Tibial nerve (tissue), 3 donors: ENCODE measurements around the gene OR7A5.
"Not testable (repeated sequence)": the region's sequence is repeated elsewhere in the genome, so short reads cannot be mapped to it uniquely, and the experiment has no call there.

Experiments used
- POLR2A ChIP-seq, 2 donors: fragments of 450-650 bp; IDR thresholded peaks; one replicate each; pipeline ENCODE4 v1.6.1; 2017; ENCODE audit warnings: antibody characterized with exemption in 2 of 2, mild to moderate bottlenecking in 2 of 2, moderate library complexity in 2 of 2
- TF ChIP-seq, protein P1 (sequence below), 5 experiments: fragments of 200-600 bp in 3 of 5; fragments of 450-650 bp in 2 of 5; sonication (generic) in 3 of 5; IDR thresholded peaks; one replicate each; pipeline ENCODE4 v1.5.1; 2016 to 2019; ENCODE audit warnings: antibody characterized with exemption in 5 of 5, mild to moderate bottlenecking in 3 of 5, moderate library complexity in 2 of 5

DNA sequence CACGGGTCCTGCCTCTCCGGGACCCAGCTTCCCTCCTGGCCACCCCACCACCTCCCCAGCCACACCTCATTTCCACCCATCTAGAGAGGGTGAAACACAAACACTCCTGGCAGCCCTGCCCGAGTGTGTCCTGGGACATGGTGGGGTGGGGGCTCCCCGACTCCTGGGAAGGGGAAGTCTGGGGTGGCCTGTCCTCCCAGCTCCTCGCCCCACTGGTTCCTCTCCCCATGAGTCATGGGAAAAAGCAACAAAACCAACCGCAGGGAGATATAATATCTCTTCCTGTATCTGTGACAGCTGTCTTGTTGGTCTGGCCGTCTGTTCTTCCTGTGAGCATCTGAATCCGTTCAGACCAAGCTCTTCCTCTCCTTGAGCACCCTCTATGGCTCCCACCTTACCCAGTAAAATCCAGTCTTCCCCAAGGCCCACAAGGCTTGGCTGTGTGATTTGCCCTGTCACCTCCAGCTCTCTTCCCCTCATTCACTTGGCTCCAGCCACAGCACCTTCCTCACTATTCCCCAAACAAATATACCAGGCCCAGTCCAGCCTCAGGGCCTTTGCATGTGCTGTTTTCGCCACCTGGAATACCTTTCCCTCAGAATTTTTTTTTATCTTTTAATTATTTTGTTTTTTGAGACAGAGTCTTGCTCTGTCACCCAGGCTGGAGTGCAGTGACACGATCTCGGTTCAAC lies 49.7 kb downstream of the OR7A5 start:
- TF ChIP-seq, protein P1, sequence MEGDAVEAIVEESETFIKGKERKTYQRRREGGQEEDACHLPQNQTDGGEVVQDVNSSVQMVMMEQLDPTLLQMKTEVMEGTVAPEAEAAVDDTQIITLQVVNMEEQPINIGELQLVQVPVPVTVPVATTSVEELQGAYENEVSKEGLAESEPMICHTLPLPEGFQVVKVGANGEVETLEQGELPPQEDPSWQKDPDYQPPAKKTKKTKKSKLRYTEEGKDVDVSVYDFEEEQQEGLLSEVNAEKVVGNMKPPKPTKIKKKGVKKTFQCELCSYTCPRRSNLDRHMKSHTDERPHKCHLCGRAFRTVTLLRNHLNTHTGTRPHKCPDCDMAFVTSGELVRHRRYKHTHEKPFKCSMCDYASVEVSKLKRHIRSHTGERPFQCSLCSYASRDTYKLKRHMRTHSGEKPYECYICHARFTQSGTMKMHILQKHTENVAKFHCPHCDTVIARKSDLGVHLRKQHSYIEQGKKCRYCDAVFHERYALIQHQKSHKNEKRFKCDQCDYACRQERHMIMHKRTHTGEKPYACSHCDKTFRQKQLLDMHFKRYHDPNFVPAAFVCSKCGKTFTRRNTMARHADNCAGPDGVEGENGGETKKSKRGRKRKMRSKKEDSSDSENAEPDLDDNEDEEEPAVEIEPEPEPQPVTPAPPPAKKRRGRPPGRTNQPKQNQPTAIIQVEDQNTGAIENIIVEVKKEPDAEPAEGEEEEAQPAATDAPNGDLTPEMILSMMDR (IDR thresholded peaks at IDR 0.05) = not testable (repeated sequence)
- TF ChIP-seq POLR2A (IDR thresholded peaks at IDR 0.05) = not testable (repeated sequence)
